Measurements from ENCODE around the gene QRFP.
A peak's percentile ranks its signal among the peaks of the same experiment; 100 is the strongest.
"Not testable (repeated sequence)": the region's sequence is repeated elsewhere in the genome, so short reads cannot be mapped to it uniquely, and the experiment has no call there.

Gene QRFP

DNA sequence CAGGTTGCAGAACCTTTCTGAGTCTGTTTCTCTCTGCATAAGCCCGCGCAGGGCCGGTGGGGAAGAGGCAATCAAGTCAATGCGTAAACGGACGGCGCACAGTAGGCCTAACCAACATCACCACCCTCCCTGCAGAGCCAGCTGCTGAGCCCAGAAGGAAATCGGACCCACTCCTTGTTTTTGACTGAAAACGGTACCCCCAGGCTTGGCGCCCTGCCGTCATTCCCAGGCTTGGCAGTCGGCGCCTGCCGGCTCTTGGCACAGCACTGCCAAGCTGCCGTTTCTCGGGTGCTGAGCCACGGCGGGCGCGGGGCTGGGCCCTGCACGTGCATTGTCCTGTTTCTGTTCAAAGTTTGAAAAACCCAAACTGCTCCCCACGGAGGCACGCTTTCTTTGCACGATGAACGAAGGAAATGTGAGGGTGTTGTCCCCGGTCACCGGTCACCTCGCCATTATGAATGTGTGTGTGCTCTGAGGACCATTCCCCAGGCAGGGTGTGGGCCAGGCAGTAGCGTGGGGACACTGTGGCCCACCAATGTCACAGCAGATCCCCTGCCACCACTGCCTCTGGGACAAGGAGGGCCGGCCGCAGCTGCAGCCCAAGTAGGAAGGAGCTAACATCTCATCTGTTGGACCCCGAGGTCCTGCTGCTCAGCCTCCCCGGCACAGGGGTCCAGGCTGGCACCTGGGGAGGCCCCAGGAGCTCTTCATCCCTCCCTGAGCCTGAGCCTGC, 22.4 kb upstream of the QRFP start:
- no peak for DNase-seq

DNA sequence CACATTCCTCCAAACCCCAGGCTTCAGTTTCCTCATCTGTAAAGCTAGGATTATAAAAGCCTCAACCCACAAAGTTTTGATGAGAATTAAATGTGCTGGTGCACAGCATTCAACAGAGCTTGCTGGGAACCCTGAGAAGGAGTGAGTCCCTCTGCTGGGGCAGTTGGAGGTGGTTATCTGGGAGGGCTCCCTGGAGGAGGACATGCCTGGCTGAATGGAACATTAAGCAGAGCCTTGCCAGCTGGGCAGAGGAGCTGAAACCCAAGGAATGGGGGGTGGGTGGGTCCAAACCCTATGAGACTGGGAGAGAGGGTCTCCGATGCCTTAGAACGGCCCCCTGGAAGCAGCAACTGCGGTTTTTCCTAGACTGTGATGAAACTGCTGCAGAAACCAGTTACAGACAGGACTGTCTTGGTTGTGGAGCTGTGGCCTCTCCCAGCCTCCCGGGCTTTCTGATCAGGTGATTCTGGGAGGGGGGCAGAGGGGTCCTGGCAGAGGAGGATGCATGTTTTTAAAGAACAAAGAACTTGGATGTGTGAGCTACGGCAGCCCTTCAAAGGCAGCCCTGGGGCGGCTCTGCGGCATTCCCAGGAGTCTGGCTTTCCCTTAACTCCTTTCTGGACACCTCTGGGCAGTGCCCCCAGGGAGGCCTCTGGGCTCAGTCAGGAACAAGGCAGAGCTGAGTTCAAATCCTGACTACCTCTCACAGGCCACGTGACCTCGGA, 21.7 kb upstream of the QRFP start:
- no peak for DNase-seq

DNA sequence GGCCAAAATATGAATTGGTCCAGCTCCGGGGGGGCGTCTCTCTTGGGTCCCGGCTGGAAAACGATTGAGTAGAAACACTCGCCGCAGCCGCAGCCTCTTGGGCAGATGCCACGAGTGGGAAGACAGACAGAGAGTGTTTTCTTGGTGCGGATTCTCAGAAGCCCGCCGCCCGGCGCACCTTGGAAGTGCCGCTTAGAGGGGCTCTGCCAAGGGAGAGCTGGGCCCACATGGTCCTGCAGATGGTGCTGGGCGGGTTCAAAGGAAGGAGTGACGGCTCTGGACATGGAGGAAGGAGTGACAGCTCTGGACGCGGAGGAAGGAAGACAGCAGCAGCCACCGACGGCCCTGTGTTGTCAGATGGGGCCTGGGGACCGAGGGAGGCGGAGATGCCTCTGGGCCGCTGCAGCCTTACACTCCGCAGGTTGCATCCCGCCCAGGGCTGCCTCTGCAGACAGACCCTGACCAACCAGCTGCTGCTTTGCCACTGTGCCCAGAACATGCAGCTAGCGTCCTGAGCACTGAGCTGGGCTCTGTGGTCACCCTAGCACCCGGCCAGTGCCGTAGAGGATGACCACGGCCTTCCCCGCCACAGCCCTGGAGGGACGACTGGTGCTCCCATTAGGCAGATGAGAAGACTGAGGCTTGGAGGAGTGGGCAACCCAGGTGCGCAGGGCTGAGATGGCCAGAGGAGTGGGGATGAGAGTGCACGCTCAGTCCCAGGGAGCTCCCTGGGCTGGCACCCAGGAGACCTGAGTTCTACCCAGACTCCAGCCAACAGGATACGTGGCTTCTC, 20.8 kb upstream of the QRFP start:
- DNase-seq = no peak

DNA sequence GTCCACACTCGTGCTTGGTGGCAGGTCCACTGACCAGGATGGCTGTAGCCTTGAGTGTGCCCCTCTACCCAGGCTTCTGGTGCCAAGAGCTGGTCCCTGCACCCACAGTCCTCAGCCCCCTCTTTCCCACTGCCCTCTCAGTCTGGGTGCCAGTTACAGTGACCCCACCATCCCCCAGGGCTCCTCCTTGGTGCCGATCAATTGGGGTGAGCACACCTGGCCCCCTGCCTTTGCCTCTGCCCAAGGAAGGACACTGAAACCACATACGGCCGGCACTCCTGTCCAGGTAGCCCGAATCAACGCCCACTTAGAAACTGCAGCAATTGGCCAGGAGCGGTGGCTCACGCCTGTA, 18.5 kb upstream of the QRFP start:
- DNase-seq = no peak

GRCh38 chr9:130914417-130915095, 17.9 kb upstream of the QRFP start:
- no peak for DNase-seq

- DNase-seq = no peak
Measured at GRCh38 chr9:130913599-130914416, 17.2 kb upstream of the QRFP start.

GRCh38 chr9:130912932-130913598, 16.5 kb upstream of the QRFP start:
- DNase-seq = no peak

GRCh38 chr9:130911254-130912049, 14.8 kb upstream of the QRFP start:
- DNase-seq = no peak

- DNase-seq = not testable (repeated sequence)
Measured at GRCh38 chr9:130910670-130911069, 14.1 kb upstream of the QRFP start.

DNA sequence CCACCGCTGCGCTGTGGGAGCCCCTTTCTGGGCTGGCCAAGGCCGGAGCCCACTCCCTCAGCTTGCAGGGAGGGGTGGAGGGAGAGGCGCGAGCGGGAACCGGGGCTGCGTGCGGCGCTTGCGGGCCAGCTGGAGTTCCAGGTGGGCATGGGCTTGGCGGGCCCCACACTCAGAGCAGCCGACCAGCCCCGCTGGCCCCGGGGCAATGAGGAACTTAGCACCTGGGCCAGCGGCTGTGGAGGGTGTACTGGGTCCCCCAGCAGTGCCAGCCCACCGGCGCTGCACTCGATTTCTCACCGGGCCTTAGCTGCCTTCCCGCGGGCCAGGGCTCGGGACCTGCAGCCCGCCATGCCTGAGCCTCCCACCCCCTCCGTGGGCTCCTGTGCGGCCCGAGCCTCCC, 13.4 kb upstream of the QRFP start:
- DNase-seq = not testable (repeated sequence)

DNA sequence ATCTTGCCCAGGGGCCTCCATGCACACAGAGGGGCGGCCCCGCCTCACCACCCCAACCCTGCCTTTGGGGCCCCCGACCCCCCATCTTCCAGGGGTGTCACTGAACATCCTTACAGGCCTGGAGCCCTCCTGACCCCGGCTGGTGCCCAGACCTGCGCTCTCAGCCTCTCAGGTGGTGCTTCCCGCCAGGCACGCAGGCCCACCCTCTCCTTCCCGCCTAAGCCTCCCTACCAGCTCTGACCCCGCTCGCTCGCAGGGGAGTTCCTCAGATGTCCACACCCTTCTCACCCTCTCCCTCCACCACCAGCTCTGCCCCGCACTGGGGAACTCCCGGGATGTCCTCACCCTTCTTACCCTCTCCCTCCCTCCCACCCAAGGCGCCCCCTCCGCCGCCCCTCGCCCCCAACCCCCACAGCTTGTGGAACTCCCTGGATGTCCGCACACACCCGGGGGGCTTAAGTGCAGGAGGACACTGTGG, 12.3 kb upstream of the QRFP start:
- DNase-seq = no peak

GRCh38 chr9:130908146-130908877, 11.7 kb upstream of the QRFP start:
- DNase-seq = peak in 1 of 3 experiments; percentile 7

DNA sequence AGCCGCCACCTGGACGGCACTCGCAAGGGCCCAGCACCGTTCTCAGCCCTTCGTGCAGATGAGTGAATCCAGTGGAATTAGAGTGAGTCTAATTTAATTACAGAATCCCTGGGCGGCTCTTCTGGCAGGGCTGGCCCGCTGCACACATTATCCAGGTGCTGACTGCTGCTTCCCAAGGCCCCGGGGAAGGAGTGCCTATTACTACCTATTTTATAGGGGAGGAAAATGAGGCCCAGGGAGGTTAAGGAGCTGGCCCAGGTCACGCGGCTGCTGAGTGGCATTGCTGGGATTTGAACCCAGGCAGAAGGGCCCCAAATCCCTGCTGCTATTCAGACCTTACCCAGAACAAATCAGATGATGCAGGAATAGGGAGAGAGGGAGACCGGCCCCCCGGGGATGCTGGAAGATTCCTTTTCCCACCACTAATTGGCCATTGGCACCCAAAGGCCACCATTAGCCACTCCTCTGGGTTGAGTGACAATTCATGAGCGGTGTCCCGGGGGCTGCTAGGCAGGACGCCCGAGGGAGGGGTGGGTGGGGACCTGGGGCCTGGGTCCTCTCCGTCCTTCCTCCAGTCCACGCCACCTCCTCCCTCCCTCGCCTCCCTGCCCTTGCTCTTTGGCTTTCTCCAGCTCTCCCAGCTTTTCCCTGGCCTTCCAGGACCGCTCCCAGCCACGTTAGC, 10.3 kb upstream of the QRFP start:
- DNase-seq = peak in 2 of 3 experiments; percentile 26 to 67

- no peak for DNase-seq
Measured at GRCh38 chr9:130905902-130906734, 9.5 kb upstream of the QRFP start.

GRCh38 chr9:130905125-130905901, 8.7 kb upstream of the QRFP start:
- DNase-seq = no peak

GRCh38 chr9:130904070-130905044, 7.7 kb upstream of the QRFP start:
- no peak for DNase-seq
